HCT116 (cell line): Measurements from ENCODE around the gene RAB33B. TPM values are rescaled to one million over a fixed set of nuclear protein-coding genes. Genes with fewer than 3 reads are reported as not detected.

Experiments
- ATAC-seq: fragments of 200-7000 bp; cut with Tn5 transposase; 2 replicates; pipeline ENCODE4 v1.9.1; 2020; ENCODE audit warnings: mild to moderate bottlenecking, moderate library complexity
- BruUV-seq: library from RNA; stranded (reverse); fragments of 400-500 nt; replicated peaks from 2 replicates; lab custom pipeline; 2021; lab: Mats Ljungman, UMichigan
- CTCF ChIA-PET: fragments of 300-600 bp; sonication (Branson Sonifier 250); formaldehyde crosslinking; loops from one replicate; lab custom pipeline; 2021; ENCODE audit warnings: antibody characterized with exemption; lab: Charles Lee
- POLR2A ChIA-PET: fragments of 300-600, 350-600 bp; sonication (Branson Sonifier 250); formaldehyde crosslinking; loops from one replicate; lab custom pipeline; 2021; ENCODE audit warnings: antibody characterized with exemption; lab: Charles Lee
- RAD21 ChIA-PET, 2 experiments: fragments of 300-600 bp; sonication (Branson Sonifier 250); formaldehyde crosslinking; loops; one replicate each; lab custom pipeline; 2023; ENCODE audit warnings: low total read pairs in 2 of 2; ENCODE audit not compliant: uncharacterized antibody in 2 of 2, unreplicated experiment in 2 of 2, low non-redundant PET in 1 of 2; lab: Charles Lee
- DNase-seq: peaks from one replicate; pipeline ENCODE4 v3.0.0-alpha.2; 2010; ENCODE audit warnings: low read depth, low spot score
- H2AFZ ChIP-seq: fragments of 200-600 bp; shearing (Covaris generic), sonication (generic); 2 replicates; pipeline ENCODE4 v1.6.1; 2017; ENCODE audit warnings: low read depth, mixed run types, mixed read lengths, antibody characterized with exemption, low read length; ENCODE audit not compliant: poor library complexity, severe bottlenecking
- H3K27ac ChIP-seq: 2 replicates; pipeline ENCODE4 v1.5.1; 2012; ENCODE audit warnings: low read depth, low read length
- H3K27me3 ChIP-seq: fragments of 200-600 bp; sonication (generic); 2 replicates; pipeline ENCODE4 v1.6.1; 2016; ENCODE audit warnings: mixed run types, low read length, mixed read lengths; ENCODE audit not compliant: insufficient read depth
- H3K36me3 ChIP-seq, 2 experiments: fragments of 200-500 bp in 1 of 2; fragments of 200-600 bp in 1 of 2; sonication (Bioruptor generic) in 1 of 2; sonication (generic) in 1 of 2; 2 replicates each; pipeline versions ENCODE4 v1.5.1 to v1.6.1; 2014 to 2016; ENCODE audit warnings: low read length in 2 of 2, inconsistent platforms in 1 of 2, mixed read lengths in 1 of 2, mixed run types in 1 of 2; ENCODE audit not compliant: insufficient read depth in 2 of 2, control insufficient read depth in 1 of 2
- H3K4me1 ChIP-seq, 2 experiments: fragments of 200-600 bp in 1 of 2; sonication (generic) in 1 of 2; 2 replicates each; pipeline versions ENCODE4 v1.5.1 to v1.6.1; 2012 to 2017; ENCODE audit warnings: low read length in 2 of 2, inconsistent platforms in 1 of 2, mild to moderate bottlenecking in 1 of 2, mixed read lengths in 1 of 2, mixed run types in 1 of 2, moderate library complexity in 1 of 2; ENCODE audit not compliant: insufficient read depth in 2 of 2, control insufficient read depth in 1 of 2
- H3K4me2 ChIP-seq: fragments of 200-600 bp; sonication (generic); 2 replicates; pipeline ENCODE4 v1.6.1; 2017; ENCODE audit warnings: mixed run types, low read length, mixed read lengths
- H3K4me3 ChIP-seq, 2 experiments: fragments of 200-600 bp in 1 of 2; sonication (generic) in 1 of 2; replicated peaks in 1 of 2; 2 replicates each; pipeline ENCODE4 v1.5.1; 2011 to 2016; ENCODE audit warnings: low read length in 2 of 2, control low read depth in 1 of 2, low read depth in 1 of 2, mild to moderate bottlenecking in 1 of 2, mixed read lengths in 1 of 2, mixed run types in 1 of 2
- H3K79me2 ChIP-seq: fragments of 200-600 bp; sonication (generic); 2 replicates; pipeline ENCODE4 v1.6.1; 2017; ENCODE audit warnings: mild to moderate bottlenecking, mixed run types, low read length, moderate library complexity, mixed read lengths; ENCODE audit not compliant: insufficient read depth
- H3K9ac ChIP-seq: fragments of 200-600 bp; sonication (generic); 2 replicates; pipeline ENCODE4 v1.6.1; 2016; ENCODE audit warnings: low read length, mixed read lengths
- H3K9me2 ChIP-seq: fragments of 200-600 bp; sonication (generic), shearing (Covaris generic); 2 replicates; pipeline ENCODE4 v1.6.1; 2017; ENCODE audit warnings: mixed run types, mild to moderate bottlenecking, moderate library complexity; ENCODE audit not compliant: insufficient read depth
- H3K9me3 ChIP-seq, 2 experiments: fragments of 200-500 bp in 1 of 2; fragments of 200-600 bp in 1 of 2; sonication (Bioruptor generic) in 1 of 2; sonication (generic) in 1 of 2; 2 replicates each; pipeline ENCODE4 v1.6.1; 2014 to 2017; ENCODE audit warnings: low read length in 2 of 2, mixed read lengths in 2 of 2, inconsistent platforms in 1 of 2, low read depth in 1 of 2, mild to moderate bottlenecking in 1 of 2, mixed run types in 1 of 2, moderate library complexity in 1 of 2; ENCODE audit not compliant: control insufficient read depth in 1 of 2, insufficient read depth in 1 of 2
- H4K20me1 ChIP-seq: fragments of 200-600 bp; sonication (generic), shearing (Covaris generic); 2 replicates; pipeline ENCODE4 v1.6.1; 2017; ENCODE audit warnings: mixed run types, mild to moderate bottlenecking, moderate library complexity; ENCODE audit not compliant: insufficient read depth
- CEBPB ChIP-seq: IDR thresholded peaks from 2 replicates; pipeline ENCODE4 v1.6.1; 2012; ENCODE audit warnings: low read depth
- EGR1 ChIP-seq: IDR thresholded peaks from 2 replicates; pipeline ENCODE4 v1.6.1; 2012; ENCODE audit warnings: low read depth
- EZH2phosphoT487 ChIP-seq: fragments of 200-600 bp; IDR thresholded peaks from 2 replicates; pipeline ENCODE4 v1.6.1; 2018; ENCODE audit warnings: antibody characterized with exemption, borderline replicate concordance
- JUND ChIP-seq: IDR thresholded peaks from 2 replicates; pipeline ENCODE4 v1.6.1; 2012
- POLR2AphosphoS5 ChIP-seq: IDR thresholded peaks from 2 replicates; pipeline ENCODE4 v1.6.1; 2011; ENCODE audit warnings: mild to moderate bottlenecking, low read depth, low read length, moderate library complexity
- SIN3A ChIP-seq: IDR thresholded peaks from 2 replicates; pipeline ENCODE4 v1.6.1; 2012; ENCODE audit warnings: low read depth
- SP1 ChIP-seq: IDR thresholded peaks from 2 replicates; pipeline ENCODE4 v1.6.1; 2012; ENCODE audit warnings: low read depth
- SRF ChIP-seq: IDR thresholded peaks from 2 replicates; pipeline ENCODE4 v1.6.1; 2012; ENCODE audit warnings: low read depth
- TCF7L2 ChIP-seq: IDR thresholded peaks from 2 replicates; pipeline ENCODE4 v1.7.0; 2011; ENCODE audit warnings: borderline replicate concordance, inconsistent platforms; ENCODE audit not compliant: insufficient read depth, insufficient read length; ENCODE audit errors: extremely low read depth
- ZBTB33 ChIP-seq: IDR thresholded peaks from 2 replicates; pipeline ENCODE4 v1.6.1; 2011; ENCODE audit warnings: mild to moderate bottlenecking, low read length, moderate library complexity; ENCODE audit not compliant: insufficient replicate concordance; ENCODE audit errors: extremely low read depth
- ZFX ChIP-seq: fragments of 450-650 bp; IDR thresholded peaks from 2 replicates; pipeline ENCODE4 v1.6.1; 2017
- ZNF274 ChIP-seq: fragments of 200-500 bp; sonication (Bioruptor generic); IDR thresholded peaks from 2 replicates; pipeline ENCODE4 v1.6.1; 2014; ENCODE audit warnings: mild to moderate bottlenecking, low read depth, low read length, inconsistent platforms
- intact Hi-C: fragments of 100-400 bp; cut with micrococcal nuclease; formaldehyde crosslinking; loops from 2 replicates; pipeline ENCODE4 v1.10.0; 2022
- total RNA-seq: library from RNA; stranded (reverse); gene quantifications from one replicate; pipeline ENCODE4 v1.2.1, GENCODE V29; 2021; ENCODE audit not compliant: unreplicated experiment
- TF ChIP-seq, protein P1 (sequence below): IDR thresholded peaks from 2 replicates; pipeline ENCODE4 v1.6.1; 2012; ENCODE audit warnings: low read depth

Gene RAB33B
- total RNA-seq, 1 experiment from 2014 or later = 5.4 TPM

- TF ChIP-seq, protein P1, sequence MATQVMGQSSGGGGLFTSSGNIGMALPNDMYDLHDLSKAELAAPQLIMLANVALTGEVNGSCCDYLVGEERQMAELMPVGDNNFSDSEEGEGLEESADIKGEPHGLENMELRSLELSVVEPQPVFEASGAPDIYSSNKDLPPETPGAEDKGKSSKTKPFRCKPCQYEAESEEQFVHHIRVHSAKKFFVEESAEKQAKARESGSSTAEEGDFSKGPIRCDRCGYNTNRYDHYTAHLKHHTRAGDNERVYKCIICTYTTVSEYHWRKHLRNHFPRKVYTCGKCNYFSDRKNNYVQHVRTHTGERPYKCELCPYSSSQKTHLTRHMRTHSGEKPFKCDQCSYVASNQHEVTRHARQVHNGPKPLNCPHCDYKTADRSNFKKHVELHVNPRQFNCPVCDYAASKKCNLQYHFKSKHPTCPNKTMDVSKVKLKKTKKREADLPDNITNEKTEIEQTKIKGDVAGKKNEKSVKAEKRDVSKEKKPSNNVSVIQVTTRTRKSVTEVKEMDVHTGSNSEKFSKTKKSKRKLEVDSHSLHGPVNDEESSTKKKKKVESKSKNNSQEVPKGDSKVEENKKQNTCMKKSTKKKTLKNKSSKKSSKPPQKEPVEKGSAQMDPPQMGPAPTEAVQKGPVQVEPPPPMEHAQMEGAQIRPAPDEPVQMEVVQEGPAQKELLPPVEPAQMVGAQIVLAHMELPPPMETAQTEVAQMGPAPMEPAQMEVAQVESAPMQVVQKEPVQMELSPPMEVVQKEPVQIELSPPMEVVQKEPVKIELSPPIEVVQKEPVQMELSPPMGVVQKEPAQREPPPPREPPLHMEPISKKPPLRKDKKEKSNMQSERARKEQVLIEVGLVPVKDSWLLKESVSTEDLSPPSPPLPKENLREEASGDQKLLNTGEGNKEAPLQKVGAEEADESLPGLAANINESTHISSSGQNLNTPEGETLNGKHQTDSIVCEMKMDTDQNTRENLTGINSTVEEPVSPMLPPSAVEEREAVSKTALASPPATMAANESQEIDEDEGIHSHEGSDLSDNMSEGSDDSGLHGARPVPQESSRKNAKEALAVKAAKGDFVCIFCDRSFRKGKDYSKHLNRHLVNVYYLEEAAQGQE = no peak
- TF ChIP-seq JUND = no peak
These were observed 15.3 kb downstream of the RAB33B start (continued) for GRCh38 chr4:139469216-139469615.

GRCh38 chr4:139469869-139470268 lies 15.9 kb downstream of the RAB33B start:
- POLR2A ChIA-PET = no interaction called here
- no TSS peak for BruUV-seq
- Histone ChIP-seq H3K4me3 (no peak overlapping the region), H3K9me3 (no peaks in the 10 kb centered on the region), H3K36me3 (no peaks in the 10 kb centered on the region), H3K4me1 (peaks cover 0 to 5% of the 10 kb centered on the region in 2 experiments; a peak in 1 of 4 replicates), H3K27me3 (no peaks in the 10 kb centered on the region), H3K79me2 (peaks cover 38% of the 10 kb centered on the region), H3K27ac (no peak overlapping the region), H4K20me1 (no peaks in the 10 kb centered on the region), H3K9ac (no peak overlapping the region), H3K9me2 (no peaks in the 10 kb centered on the region), H3K4me2 (no peak overlapping the region), H2AFZ (no peak overlapping the region)
- no peak for ATAC-seq
- intact Hi-C loops = no loop called here
- CTCF ChIA-PET = interaction anchor here (1.2 kb wide), 1 partner anchor 27 kb away, joined by 3 read pairs; no protein-coding TSS in a partner anchor
- no peak for TF ChIP-seq POLR2AphosphoS5
- TF ChIP-seq ZFX = no peak
- no peak for TF ChIP-seq SIN3A
- no peak for TF ChIP-seq EZH2phosphoT487
- TF ChIP-seq TCF7L2 = no peak
- TF ChIP-seq SP1 = no peak
- TF ChIP-seq ZBTB33 = no peak
- TF ChIP-seq ZNF274 = no peak
- no peak for TF ChIP-seq SRF
- TF ChIP-seq CEBPB = no peak
- TF ChIP-seq EGR1 = no peak
- no peak for DNase-seq
- RAD21 ChIA-PET = no interaction called here
